Activated T-helper 1 cell treated with Interleukin-2 at 50 U/mL for 16 hours (primary cell): ENCODE data around the gene NT5E.
"Not testable (repeated sequence)": the region's sequence is repeated elsewhere in the genome, so short reads cannot be mapped to it uniquely, and the experiment has no call there.

ENCODE experiments used
- DNase-seq: peaks from one replicate; pipeline ENCODE4 v3.0.0-alpha.2; 2020; ENCODE audit warnings: low read depth

NT5E gene

GRCh38 chr6:85493389-85493788 is 43.5 kb downstream of the NT5E start:
- no peak for DNase-seq

- DNase-seq, result no peak
Measured at GRCh38 chr6:85494547-85495536, 45.0 kb downstream of the NT5E start.

- DNase-seq, result no peak
Measured at GRCh38 chr6:85496009-85496579, 46.2 kb downstream of the NT5E start.

DNA sequence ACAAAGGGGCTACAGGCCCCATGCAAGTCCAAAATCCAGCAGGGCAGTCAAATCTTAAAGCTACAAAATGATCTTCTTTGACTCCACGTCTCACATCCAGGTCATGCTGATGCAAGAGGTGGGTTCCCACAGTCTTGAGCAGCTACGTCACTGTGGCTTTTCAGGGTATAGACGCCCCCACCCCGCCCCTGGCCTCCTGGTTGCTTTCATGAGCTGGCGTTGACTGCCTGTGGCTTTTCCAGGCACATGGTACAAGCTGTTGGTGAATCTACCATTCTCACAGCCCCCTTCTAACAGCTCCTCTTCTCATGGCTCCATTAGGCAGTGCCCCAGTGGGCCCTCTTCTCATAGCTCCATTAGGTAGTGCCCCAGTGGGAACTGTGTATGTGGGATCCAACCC is 47.0 kb downstream of the NT5E start:
- DNase-seq, result no peak

GRCh38 chr6:85498596-85499258 is 48.8 kb downstream of the NT5E start:
- DNase-seq, result no peak

GRCh38 chr6:85506441-85507093 is 56.7 kb downstream of the NT5E start:
- DNase-seq, result no peak

DNA sequence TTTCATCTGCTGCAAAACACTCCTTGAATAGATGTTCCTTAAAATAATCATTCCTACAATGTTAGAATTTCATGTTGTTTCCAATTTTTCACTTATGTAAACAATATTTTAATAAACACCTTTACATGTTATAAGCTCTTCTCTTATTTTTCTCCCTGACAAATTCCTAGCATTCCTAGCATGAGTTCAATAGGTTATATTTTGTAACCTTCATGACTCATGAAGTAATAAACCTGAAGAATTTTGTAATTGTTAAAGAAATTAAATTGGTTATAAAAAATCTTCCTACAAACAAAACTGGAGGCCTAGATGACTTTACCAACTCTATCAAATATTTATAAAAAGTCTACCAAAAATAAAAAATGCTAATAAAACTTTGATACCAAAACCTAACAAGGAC is 66.3 kb downstream of the NT5E start:
- no peak for DNase-seq

- not testable (repeated sequence) for DNase-seq
Measured at GRCh38 chr6:85524281-85524680, 74.4 kb downstream of the NT5E start.

DNA sequence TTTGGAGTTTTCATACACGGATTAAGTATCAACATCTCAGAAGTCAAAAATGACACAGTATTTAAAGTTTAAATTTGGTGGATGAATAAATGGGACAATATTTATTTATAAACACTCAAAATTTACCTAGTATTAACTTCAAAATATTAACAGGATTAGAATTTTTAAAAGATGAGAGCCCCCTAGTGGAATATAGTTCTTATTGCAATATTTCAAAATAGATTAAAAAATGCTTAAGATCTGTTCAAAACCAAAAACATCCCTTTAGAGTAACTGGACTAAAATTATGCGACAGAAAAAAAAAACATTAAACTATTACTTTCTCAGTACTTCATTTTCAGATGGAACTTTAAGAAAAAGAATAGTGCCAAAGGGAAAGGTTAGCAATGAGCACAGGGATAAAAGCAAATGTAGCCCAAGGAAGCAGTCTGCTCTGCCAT is 87.2 kb downstream of the NT5E start:
- DNase-seq, result no peak

DNA sequence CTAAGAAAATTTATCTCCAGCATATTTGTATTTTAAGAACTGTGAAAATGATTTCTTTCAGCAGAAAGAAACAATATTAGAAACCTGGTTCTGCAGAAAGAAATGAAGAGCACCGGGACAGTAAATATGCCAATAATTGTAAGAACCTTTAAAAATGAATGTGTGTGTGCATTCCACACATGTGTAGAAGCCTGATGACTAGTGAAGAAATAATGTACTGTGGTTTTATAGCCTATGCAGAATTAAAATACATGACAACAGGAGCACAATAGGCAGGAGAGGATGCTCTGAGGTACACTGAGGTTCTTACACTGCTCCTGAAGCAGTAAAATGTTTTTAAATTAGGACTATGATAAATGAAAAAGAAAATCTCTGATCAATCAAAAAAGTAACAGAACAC is 94.9 kb downstream of the NT5E start:
- no peak for DNase-seq
